GM06990 (cell line): ENCODE results near the gene LRP5.

ENCODE experiments used
- DNase-seq: peaks from one replicate; pipeline ENCODE4 v3.0.0-alpha.2; 2011; ENCODE audit not compliant: insufficient read length; ENCODE audit errors: extremely low read depth
- H3K27me3 ChIP-seq: replicated peaks from 2 replicates; pipeline ENCODE4 v1.6.0; 2011; ENCODE audit warnings: low read length; ENCODE audit not compliant: control insufficient read depth, insufficient read depth
- H3K36me3 ChIP-seq: 2 replicates; pipeline ENCODE4 v1.5.1; 2011; ENCODE audit warnings: low read length; ENCODE audit not compliant: control insufficient read depth, insufficient read depth
- H3K4me3 ChIP-seq: replicated peaks from 2 replicates; pipeline ENCODE4 v1.5.1; 2011; ENCODE audit warnings: low read depth, mild to moderate bottlenecking, control low read depth, low read length
- CTCF ChIP-seq: IDR thresholded peaks from 2 replicates; pipeline ENCODE4 v1.5.1; 2011; ENCODE audit warnings: low read length, control low read depth, mild to moderate bottlenecking, inconsistent platforms; ENCODE audit not compliant: insufficient read depth, poor library complexity, severe bottlenecking

Gene LRP5

DNA sequence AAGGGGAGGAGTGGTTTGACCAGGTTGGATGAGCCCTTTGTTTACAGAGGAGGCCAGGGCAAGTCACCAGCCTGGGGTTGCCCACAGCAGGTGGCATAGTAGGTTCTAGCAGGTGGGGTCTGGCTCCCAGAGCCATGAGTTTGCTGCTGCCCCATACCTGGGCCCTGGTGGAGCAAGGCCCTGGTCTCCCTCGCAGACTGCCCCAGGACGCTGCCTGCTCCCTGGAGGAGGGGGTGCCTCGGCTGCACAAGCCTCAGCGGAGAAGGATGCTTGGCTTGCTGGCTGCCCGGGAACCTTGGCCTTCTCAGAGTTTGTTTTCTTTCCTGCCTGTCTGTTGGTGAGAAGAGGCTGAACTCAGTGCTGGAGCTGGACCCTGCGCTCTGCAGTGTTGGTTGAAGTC lies 54.9 kb downstream of the LRP5 start:
- peaks cover 1% of the 10 kb centered on the region for H3K36me3 ChIP-seq
- TF ChIP-seq CTCF = no peak
- no peaks in the 10 kb centered on the region for H3K27me3 ChIP-seq
- H3K4me3 ChIP-seq = no peak overlapping the region
- no peak for DNase-seq

- Histone ChIP-seq H3K27me3 (no peaks in the 10 kb centered on the region), H3K4me3 (no peak overlapping the region), H3K36me3 (peaks cover 1% of the 10 kb centered on the region)
- no peak for TF ChIP-seq CTCF
- DNase-seq = no peak
These were observed 57.4 kb downstream of the LRP5 start for GRCh38 chr11:68369756-68370155.

GRCh38 chr11:68370211-68371111 lies 58.1 kb downstream of the LRP5 start:
- peak; percentile 77 for DNase-seq
- TF ChIP-seq CTCF = no peak
- H3K4me3 ChIP-seq = no peak overlapping the region; the same call in 1 of the 2 replicates
- H3K36me3 ChIP-seq = peaks cover 1% of the 10 kb centered on the region
- H3K27me3 ChIP-seq = no peaks in the 10 kb centered on the region

DNA sequence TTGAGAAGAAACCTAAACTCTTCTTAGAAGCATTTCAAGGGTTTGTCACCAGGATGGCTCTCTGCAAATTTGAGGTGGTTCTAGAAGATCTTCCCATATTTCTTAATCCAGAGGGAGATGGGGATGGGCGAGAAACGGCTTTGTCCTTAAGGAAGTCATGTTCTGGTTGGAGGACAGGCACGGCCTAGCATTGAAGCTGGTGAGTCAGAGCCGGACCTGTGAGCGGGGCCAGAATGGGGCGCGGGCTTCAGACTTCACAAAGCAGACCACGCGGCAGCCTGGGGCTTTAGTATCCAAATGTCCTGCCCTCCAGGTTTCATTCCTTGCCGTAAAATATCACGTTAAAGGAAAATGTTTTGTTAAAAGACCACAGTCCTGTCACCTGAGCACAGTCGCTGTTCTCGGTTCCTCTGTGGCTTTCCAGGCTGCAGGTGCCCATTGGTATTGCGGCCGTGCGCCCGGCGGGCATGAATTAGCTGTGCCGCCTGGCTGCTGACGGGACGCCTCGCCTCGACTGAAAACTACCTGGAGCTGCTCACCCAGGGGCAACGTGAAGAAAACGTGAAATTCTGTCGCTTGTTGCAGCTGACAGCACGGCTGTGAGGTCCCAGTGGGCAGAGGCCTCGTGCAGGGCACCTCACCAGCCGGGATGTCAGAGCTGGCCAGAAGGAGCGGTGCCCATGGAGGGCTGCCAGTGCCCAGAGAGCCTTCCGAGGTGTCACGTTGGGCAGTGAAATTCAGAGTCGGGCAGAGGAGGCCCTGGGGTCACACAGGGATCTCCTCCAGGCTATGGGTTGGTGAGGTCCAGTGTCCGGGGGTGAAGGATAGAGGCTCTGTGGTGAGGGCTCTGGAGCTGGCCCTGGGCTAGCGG lies 59.0 kb downstream of the LRP5 start:
- DNase-seq = peak; percentile 67
- TF ChIP-seq CTCF = no peak
- Histone ChIP-seq H3K4me3 (no peak overlapping the region), H3K27me3 (no peaks in the 10 kb centered on the region), H3K36me3 (peaks cover 1% of the 10 kb centered on the region)

DNA sequence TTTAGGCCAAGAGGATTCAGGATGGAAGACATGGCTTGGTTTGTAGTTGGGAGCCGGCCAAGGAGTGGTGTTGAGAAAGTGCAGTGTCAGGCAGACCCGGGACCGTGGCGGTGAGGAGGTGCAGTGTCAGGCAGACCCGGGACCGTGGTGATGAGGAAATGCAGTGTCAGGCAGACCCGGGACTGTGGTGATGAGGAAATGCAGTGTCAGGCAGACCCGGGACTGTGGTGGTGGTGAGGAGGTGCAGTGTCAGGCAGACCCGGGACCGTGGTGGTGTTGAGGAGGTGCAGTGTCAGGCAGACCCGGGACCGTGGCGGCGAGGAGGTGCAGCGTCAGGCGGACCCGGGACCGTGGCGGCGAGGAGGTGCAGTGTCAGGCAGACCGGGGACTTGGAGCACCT lies 59.7 kb downstream of the LRP5 start:
- no peak for TF ChIP-seq CTCF
- no peak for DNase-seq
- no peaks in the 10 kb centered on the region for H3K27me3 ChIP-seq
- H3K4me3 ChIP-seq = no peak overlapping the region
- peaks cover 1% of the 10 kb centered on the region for H3K36me3 ChIP-seq
